HepG2 (cell line): Measurements from ENCODE around the gene B4GALT2.

Experiments used
- ESRRA ChIP-seq: sonication (generic); formaldehyde crosslinking; IDR thresholded peaks from 2 replicates; pipeline ENCODE4 v1.5.1; 2020; ENCODE audit warnings: mild to moderate bottlenecking, low read depth, missing genetic modification reagents
- POLR2AphosphoS5 ChIP-seq: IDR thresholded peaks from 2 replicates; pipeline ENCODE4 v1.6.1; 2012; ENCODE audit warnings: low read depth, low read length
- PRPF4 ChIP-seq: fragments of 200-400 bp; formaldehyde crosslinking; IDR thresholded peaks from 2 replicates; pipeline ENCODE4 v1.6.1; 2016; ENCODE audit warnings: low read length, low read depth; ENCODE audit not compliant: poor library complexity, severe bottlenecking
- STAG1 ChIP-seq: sonication (generic); formaldehyde crosslinking; IDR thresholded peaks from 2 replicates; pipeline ENCODE4 v1.4.0; 2020; ENCODE audit warnings: missing genetic modification reagents
- ZNF501 ChIP-seq: sonication (generic); formaldehyde crosslinking; IDR thresholded peaks from 2 replicates; pipeline ENCODE4 v1.5.1; 2020; ENCODE audit warnings: mild to moderate bottlenecking, moderate library complexity, missing genetic modification reagents
- ZSCAN20 ChIP-seq: sonication (generic); formaldehyde crosslinking; IDR thresholded peaks from 2 replicates; pipeline ENCODE4 v1.4.0; 2020; ENCODE audit warnings: missing genetic modification reagents, mild to moderate bottlenecking, borderline replicate concordance
- TF ChIP-seq, protein P1 (sequence below): sonication (generic); formaldehyde crosslinking; IDR thresholded peaks from 2 replicates; pipeline ENCODE4 v1.5.0; 2020; ENCODE audit warnings: mild to moderate bottlenecking, missing genetic modification reagents, moderate library complexity
- TF ChIP-seq, protein P2 (sequence below), 2 experiments: IDR thresholded peaks; 2 replicates each; pipeline ENCODE4 v1.6.1; 2011 to 2012; ENCODE audit warnings: low read length in 2 of 2, borderline replicate concordance in 1 of 2, low read depth in 1 of 2, mild to moderate bottlenecking in 1 of 2, moderate library complexity in 1 of 2

- TF ChIP-seq ESRRA (CRISPR knock-in tag), result no peak
- no peak for TF ChIP-seq ZNF501 (CRISPR knock-in tag)
- TF ChIP-seq POLR2AphosphoS5, result no peak
- TF ChIP-seq, protein P1, sequence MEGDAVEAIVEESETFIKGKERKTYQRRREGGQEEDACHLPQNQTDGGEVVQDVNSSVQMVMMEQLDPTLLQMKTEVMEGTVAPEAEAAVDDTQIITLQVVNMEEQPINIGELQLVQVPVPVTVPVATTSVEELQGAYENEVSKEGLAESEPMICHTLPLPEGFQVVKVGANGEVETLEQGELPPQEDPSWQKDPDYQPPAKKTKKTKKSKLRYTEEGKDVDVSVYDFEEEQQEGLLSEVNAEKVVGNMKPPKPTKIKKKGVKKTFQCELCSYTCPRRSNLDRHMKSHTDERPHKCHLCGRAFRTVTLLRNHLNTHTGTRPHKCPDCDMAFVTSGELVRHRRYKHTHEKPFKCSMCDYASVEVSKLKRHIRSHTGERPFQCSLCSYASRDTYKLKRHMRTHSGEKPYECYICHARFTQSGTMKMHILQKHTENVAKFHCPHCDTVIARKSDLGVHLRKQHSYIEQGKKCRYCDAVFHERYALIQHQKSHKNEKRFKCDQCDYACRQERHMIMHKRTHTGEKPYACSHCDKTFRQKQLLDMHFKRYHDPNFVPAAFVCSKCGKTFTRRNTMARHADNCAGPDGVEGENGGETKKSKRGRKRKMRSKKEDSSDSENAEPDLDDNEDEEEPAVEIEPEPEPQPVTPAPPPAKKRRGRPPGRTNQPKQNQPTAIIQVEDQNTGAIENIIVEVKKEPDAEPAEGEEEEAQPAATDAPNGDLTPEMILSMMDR (CRISPR knock-in tag), result no peak
- no peak for TF ChIP-seq PRPF4
- TF ChIP-seq, protein P2, sequence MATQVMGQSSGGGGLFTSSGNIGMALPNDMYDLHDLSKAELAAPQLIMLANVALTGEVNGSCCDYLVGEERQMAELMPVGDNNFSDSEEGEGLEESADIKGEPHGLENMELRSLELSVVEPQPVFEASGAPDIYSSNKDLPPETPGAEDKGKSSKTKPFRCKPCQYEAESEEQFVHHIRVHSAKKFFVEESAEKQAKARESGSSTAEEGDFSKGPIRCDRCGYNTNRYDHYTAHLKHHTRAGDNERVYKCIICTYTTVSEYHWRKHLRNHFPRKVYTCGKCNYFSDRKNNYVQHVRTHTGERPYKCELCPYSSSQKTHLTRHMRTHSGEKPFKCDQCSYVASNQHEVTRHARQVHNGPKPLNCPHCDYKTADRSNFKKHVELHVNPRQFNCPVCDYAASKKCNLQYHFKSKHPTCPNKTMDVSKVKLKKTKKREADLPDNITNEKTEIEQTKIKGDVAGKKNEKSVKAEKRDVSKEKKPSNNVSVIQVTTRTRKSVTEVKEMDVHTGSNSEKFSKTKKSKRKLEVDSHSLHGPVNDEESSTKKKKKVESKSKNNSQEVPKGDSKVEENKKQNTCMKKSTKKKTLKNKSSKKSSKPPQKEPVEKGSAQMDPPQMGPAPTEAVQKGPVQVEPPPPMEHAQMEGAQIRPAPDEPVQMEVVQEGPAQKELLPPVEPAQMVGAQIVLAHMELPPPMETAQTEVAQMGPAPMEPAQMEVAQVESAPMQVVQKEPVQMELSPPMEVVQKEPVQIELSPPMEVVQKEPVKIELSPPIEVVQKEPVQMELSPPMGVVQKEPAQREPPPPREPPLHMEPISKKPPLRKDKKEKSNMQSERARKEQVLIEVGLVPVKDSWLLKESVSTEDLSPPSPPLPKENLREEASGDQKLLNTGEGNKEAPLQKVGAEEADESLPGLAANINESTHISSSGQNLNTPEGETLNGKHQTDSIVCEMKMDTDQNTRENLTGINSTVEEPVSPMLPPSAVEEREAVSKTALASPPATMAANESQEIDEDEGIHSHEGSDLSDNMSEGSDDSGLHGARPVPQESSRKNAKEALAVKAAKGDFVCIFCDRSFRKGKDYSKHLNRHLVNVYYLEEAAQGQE (IDR thresholded peaks at IDR 0.05; ENCODE audit: borderline replicate concordance in 1 of 2, low read depth in 1 of 2, low read length in 2 of 2), result no peak
- TF ChIP-seq STAG1 (CRISPR knock-in tag), result no peak
- no peak for TF ChIP-seq ZSCAN20
These were observed 37.9 kb downstream of the B4GALT2 start for GRCh38 chr1:44016890-44017400.
